Measurements from ENCODE around the gene CISD2.
"Not testable (repeated sequence)": the region's sequence is repeated elsewhere in the genome, so short reads cannot be mapped to it uniquely, and the experiment has no call there.

GRCh38 chr4:102889866-102890265 is 21.1 kb downstream of the CISD2 start:
- TF ChIP-seq POLR2AphosphoS5, CTCF (IDR thresholded peaks at IDR 0.05): not testable (repeated sequence)
